ENCODE data around the gene MUC5AC.
"Not testable (repeated sequence)": the region's sequence is repeated elsewhere in the genome, so short reads cannot be mapped to it uniquely, and the experiment has no call there.

The MUC5AC gene

GRCh38 chr11:1157645-1158591, at the start of gene MUC5AC:
MUC5AC (plus strand) TSS chr11:1157953; CDS start chr11:1158000, 47 bp downstream.
- no peak within 1 kb of the TSS for H3K27ac Mint-ChIP-seq
- no peaks in the 10 kb centered on the region for H3K36me3 Mint-ChIP-seq (ENCODE audit: low read depth)
- no peaks in the 10 kb centered on the region for H3K9me3 Mint-ChIP-seq
- no peaks in the 10 kb centered on the region for H3K27me3 Mint-ChIP-seq
- H3K4me1 Mint-ChIP-seq (ENCODE audit: low read depth), result no peaks in the 10 kb centered on the region
- no peak within 1 kb of the TSS for H3K4me3 Mint-ChIP-seq

GRCh38 chr11:1108246-1108900, 49.4 kb upstream of the MUC5AC start:
- H3K4me1 Mint-ChIP-seq (ENCODE audit: low read depth), result no peaks in the 10 kb centered on the region
- H3K27ac Mint-ChIP-seq, result no peak overlapping the region
- H3K36me3 Mint-ChIP-seq (ENCODE audit: low read depth), result no peaks in the 10 kb centered on the region
- H3K27me3 Mint-ChIP-seq, result no peaks in the 10 kb centered on the region
- no peak overlapping the region for H3K4me3 Mint-ChIP-seq
- H3K9me3 Mint-ChIP-seq, result no peaks in the 10 kb centered on the region

GRCh38 chr11:1109101-1109917, 48.4 kb upstream of the MUC5AC start:
- Mint-ChIP-seq H3K36me3 (ENCODE audit: low read depth) (no peaks in the 10 kb centered on the region), H3K27ac (no peak overlapping the region), H3K4me1 (ENCODE audit: low read depth) (no peaks in the 10 kb centered on the region), H3K4me3 (no peak overlapping the region), H3K9me3 (no peaks in the 10 kb centered on the region), H3K27me3 (no peaks in the 10 kb centered on the region)

- Mint-ChIP-seq H3K27ac (no peak overlapping the region), H3K27me3 (no peaks in the 10 kb centered on the region), H3K9me3 (no peaks in the 10 kb centered on the region), H3K36me3 (ENCODE audit: low read depth) (no peaks in the 10 kb centered on the region), H3K4me1 (ENCODE audit: low read depth) (no peaks in the 10 kb centered on the region), H3K4me3 (no peak overlapping the region)
Measured at GRCh38 chr11:1109918-1110705, 47.6 kb upstream of the MUC5AC start.

- Mint-ChIP-seq H3K9me3 (no peaks in the 10 kb centered on the region), H3K27ac (no peak overlapping the region), H3K27me3 (no peaks in the 10 kb centered on the region), H3K36me3 (ENCODE audit: low read depth) (no peaks in the 10 kb centered on the region), H3K4me1 (ENCODE audit: low read depth) (no peaks in the 10 kb centered on the region), H3K4me3 (no peak overlapping the region)
Measured at GRCh38 chr11:1111545-1112212, 46.1 kb upstream of the MUC5AC start.

- Mint-ChIP-seq H3K4me1 (ENCODE audit: low read depth) (no peaks in the 10 kb centered on the region), H3K27ac (no peak overlapping the region), H3K27me3 (no peaks in the 10 kb centered on the region), H3K36me3 (ENCODE audit: low read depth) (no peaks in the 10 kb centered on the region), H3K9me3 (no peaks in the 10 kb centered on the region), H3K4me3 (no peak overlapping the region)
Measured at GRCh38 chr11:1112351-1113191, 45.2 kb upstream of the MUC5AC start.

GRCh38 chr11:1113405-1114201, 44.1 kb upstream of the MUC5AC start:
- H3K4me1 Mint-ChIP-seq (ENCODE audit: low read depth), result no peaks in the 10 kb centered on the region
- no peaks in the 10 kb centered on the region for H3K36me3 Mint-ChIP-seq (ENCODE audit: low read depth)
- H3K9me3 Mint-ChIP-seq, result no peaks in the 10 kb centered on the region
- H3K27me3 Mint-ChIP-seq, result no peaks in the 10 kb centered on the region
- no peak overlapping the region for H3K4me3 Mint-ChIP-seq
- H3K27ac Mint-ChIP-seq, result no peak overlapping the region

- not testable (repeated sequence) for H3K4me3 Mint-ChIP-seq, H3K27ac Mint-ChIP-seq, H3K27me3 Mint-ChIP-seq
Measured at GRCh38 chr11:1115292-1115691, 42.5 kb upstream of the MUC5AC start.

GRCh38 chr11:1116104-1116503, 41.6 kb upstream of the MUC5AC start:
- Mint-ChIP-seq H3K4me3 (no peak overlapping the region), H3K9me3 (no peaks in the 10 kb centered on the region), H3K27me3 (no peaks in the 10 kb centered on the region), H3K4me1 (ENCODE audit: low read depth) (no peaks in the 10 kb centered on the region), H3K36me3 (ENCODE audit: low read depth) (no peaks in the 10 kb centered on the region), H3K27ac (no peak overlapping the region)

More at GRCh38 chr11:1115292-1115691, 42.5 kb upstream of the MUC5AC start:
- H3K9me3 Mint-ChIP-seq; H3K4me1 Mint-ChIP-seq (ENCODE audit: low read depth); H3K36me3 Mint-ChIP-seq (ENCODE audit: low read depth): not testable (repeated sequence)

GRCh38 chr11:1116666-1117390, 40.9 kb upstream of the MUC5AC start:
- H3K4me3 Mint-ChIP-seq, result no peak overlapping the region
- H3K9me3 Mint-ChIP-seq, result no peaks in the 10 kb centered on the region
- no peak overlapping the region for H3K27ac Mint-ChIP-seq
- H3K36me3 Mint-ChIP-seq (ENCODE audit: low read depth), result no peaks in the 10 kb centered on the region
- H3K27me3 Mint-ChIP-seq, result no peaks in the 10 kb centered on the region
- H3K4me1 Mint-ChIP-seq (ENCODE audit: low read depth), result no peaks in the 10 kb centered on the region

GRCh38 chr11:1117992-1118391, 39.8 kb upstream of the MUC5AC start:
- H3K4me3 Mint-ChIP-seq, result no peak overlapping the region
- H3K27me3 Mint-ChIP-seq, result no peaks in the 10 kb centered on the region
- no peaks in the 10 kb centered on the region for H3K4me1 Mint-ChIP-seq (ENCODE audit: low read depth)
- H3K9me3 Mint-ChIP-seq, result no peaks in the 10 kb centered on the region
- H3K27ac Mint-ChIP-seq, result no peak overlapping the region
- H3K36me3 Mint-ChIP-seq (ENCODE audit: low read depth), result no peaks in the 10 kb centered on the region
